Activated T-helper 2 cell treated with anti-CD3 and anti-CD28 coated beads, Interferon-gamma antibody, Interleukin-2, Interleukin-4, amounts not matched to agents 10 μg/mL and 5 μg/mL and 100 μg/mL, durations not matched to agents 14 hours and 24 hours and 36 hours (primary cell): ENCODE data around the gene SLC38A3. TPM values are rescaled to one million over a fixed set of nuclear protein-coding genes. Genes with fewer than 3 reads are reported as not detected.
"Not testable (repeated sequence)": the region's sequence is repeated elsewhere in the genome, so short reads cannot be mapped to it uniquely, and the experiment has no call there.

ENCODE experiments used
- DNase-seq: peaks from one replicate; pipeline ENCODE4 v3.0.0; 2021; ENCODE audit warnings: low spot score
- H3K27ac Mint-ChIP-seq: one replicate; pipeline ENCODE4 v1.8.0; 2021; ENCODE audit warnings: mixed read lengths
- H3K27me3 Mint-ChIP-seq: one replicate; pipeline ENCODE4 v1.8.0; 2021; ENCODE audit warnings: low read depth, mixed read lengths
- H3K36me3 Mint-ChIP-seq: one replicate; pipeline ENCODE4 v1.8.0; 2021; ENCODE audit warnings: low read depth, mixed read lengths
- H3K4me1 Mint-ChIP-seq: one replicate; pipeline ENCODE4 v1.8.0; 2021; ENCODE audit warnings: low read depth, mixed read lengths
- H3K4me3 Mint-ChIP-seq: one replicate; pipeline ENCODE4 v1.8.0; 2021; ENCODE audit warnings: low read depth, mild to moderate bottlenecking, moderate library complexity, mixed read lengths
- H3K9me3 Mint-ChIP-seq: one replicate; pipeline ENCODE4 v1.8.0; 2021; ENCODE audit warnings: mixed read lengths
- intact Hi-C: fragments of 100-400 bp; cut with micrococcal nuclease; formaldehyde crosslinking; loops from one replicate; pipeline ENCODE4 v1.15.1; 2023
- total RNA-seq: library from RNA; stranded (reverse); gene quantifications from 2 replicates; pipeline ENCODE4 v1.2.3, GENCODE V29; 2022

Gene SLC38A3
- total RNA-seq, 1 donor from 2014 or later, result not detected

- H3K4me1 Mint-ChIP-seq, result peaks cover 17% of the 10 kb centered on the region
- H3K4me3 Mint-ChIP-seq, result peak overlapping the region; percentile 89
- intact Hi-C loops, result loop anchor here (1.0 kb wide), 6 partner anchors 11 to 106 kb away; no protein-coding TSS in a partner anchor
- peak overlapping the region; percentile 87 for H3K27ac Mint-ChIP-seq
- peaks cover 7% of the 10 kb centered on the region for H3K27me3 Mint-ChIP-seq
- H3K36me3 Mint-ChIP-seq, result peaks cover 2% of the 10 kb centered on the region
- H3K9me3 Mint-ChIP-seq, result no peaks in the 10 kb centered on the region
- DNase-seq, result no peak
Measured at GRCh38 chr3:50226888-50227389, 21.9 kb downstream of the SLC38A3 start.

DNA sequence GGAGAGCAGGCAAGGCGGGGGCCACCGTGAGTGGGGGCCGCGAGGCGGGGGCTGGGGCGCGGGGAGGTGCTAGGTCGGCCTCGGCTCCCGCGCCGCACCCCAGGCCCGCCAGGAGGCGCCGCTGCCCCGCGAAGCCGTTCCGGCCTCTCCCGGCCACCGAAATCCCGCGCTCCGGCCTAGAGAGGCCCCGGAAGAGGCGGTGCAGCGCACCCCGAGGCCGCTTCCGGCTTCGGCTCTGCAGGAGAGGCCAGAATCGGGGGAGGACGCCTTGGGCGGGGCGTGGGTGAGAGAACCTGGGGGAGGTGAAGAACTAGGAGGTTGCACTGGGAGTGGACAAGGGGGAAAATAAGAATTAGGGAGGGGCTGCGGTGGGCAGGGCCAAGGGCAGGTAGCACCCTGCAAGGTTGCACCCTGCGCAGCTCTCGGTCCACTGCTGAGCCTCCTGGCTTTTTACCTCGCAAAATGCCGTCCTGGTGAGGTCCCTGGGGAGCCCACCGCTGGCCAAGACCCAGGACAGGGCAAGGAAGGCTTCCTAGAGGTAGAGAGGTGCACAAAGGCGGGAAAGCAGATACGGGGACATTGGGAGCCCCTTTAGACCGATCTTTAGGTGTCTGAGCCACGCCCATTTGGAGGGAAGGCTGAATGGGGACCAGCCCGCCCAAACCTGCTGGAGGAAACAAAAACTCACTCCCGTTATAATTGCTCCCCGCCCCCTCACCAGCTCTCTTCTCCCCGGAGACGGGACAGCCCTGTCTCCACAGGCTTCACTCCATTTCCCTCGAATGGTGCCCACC, 22.5 kb downstream of the SLC38A3 start:
- H3K4me3 Mint-ChIP-seq, result peak overlapping the region; percentile 89

DNA sequence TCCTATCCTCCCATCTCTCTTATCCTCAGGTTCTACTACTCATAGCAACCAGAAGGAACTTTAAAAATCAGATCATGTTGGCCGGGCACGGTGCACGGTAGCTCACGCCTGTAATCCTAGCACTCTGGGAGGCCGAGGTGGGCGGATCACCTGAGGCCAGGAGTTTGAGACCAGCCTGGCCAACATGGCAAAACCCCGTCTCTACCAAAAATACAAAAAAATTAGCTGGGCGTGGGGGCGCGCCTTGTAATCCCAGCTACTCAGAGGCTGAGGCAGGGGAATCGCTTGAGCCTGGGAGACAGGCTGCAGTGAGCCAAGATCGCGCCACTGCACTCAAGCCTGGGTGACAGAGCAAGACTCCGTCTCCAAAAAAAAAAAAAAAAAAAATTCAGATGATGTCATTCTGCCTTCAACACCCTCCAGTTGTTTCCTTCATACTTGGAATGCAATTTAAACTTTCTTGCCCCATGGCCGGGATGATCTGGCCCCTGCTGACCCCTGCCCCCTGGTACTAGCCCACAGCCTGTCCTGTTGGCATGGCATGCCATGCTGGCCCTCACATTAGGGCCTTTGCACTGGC, 23.2 kb downstream of the SLC38A3 start:
- DNase-seq, H3K9me3 Mint-ChIP-seq, H3K27me3 Mint-ChIP-seq, H3K36me3 Mint-ChIP-seq, intact Hi-C loops: not testable (repeated sequence)
- H3K27ac Mint-ChIP-seq, result peak overlapping the region; percentile 78
- H3K4me1 Mint-ChIP-seq, result peaks cover 17% of the 10 kb centered on the region
- peak overlapping the region; percentile 88 for H3K4me3 Mint-ChIP-seq

More for the DNA sequence above, 22.5 kb downstream of the SLC38A3 start:
- peak; percentile 90 for DNase-seq
- H3K36me3 Mint-ChIP-seq, result peaks cover 2% of the 10 kb centered on the region
- no peaks in the 10 kb centered on the region for H3K9me3 Mint-ChIP-seq
- peaks cover 17% of the 10 kb centered on the region for H3K4me1 Mint-ChIP-seq
- peaks cover 7% of the 10 kb centered on the region for H3K27me3 Mint-ChIP-seq
- intact Hi-C loops, result loop anchor here (1.0 kb wide), 4 partner anchors 11 to 46 kb away; no protein-coding TSS in a partner anchor
- H3K27ac Mint-ChIP-seq, result peak overlapping the region; percentile 78

DNA sequence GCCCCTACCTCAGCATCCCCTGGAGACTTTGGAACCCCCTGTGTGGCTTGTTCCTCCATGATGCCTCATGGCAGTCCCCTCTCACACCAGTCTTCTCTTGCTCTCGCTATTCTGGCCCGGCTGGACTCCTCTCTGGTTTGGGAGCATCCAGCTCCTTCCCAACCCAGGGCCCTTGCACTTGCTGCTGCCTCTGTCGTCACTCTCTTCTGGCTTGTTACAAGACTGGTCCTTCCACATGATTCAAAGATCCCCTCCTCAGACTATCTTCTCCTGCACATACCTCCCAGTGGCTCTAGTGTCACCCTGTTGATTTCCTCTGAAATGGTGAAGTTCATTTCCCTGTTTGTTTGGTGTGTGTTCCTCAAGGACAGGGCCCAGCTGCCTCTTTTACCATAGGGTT, 24.4 kb downstream of the SLC38A3 start:
- intact Hi-C loops, result no loop called here
- peak overlapping the region; percentile 23 for H3K4me3 Mint-ChIP-seq

GRCh38 chr3:50230104-50230793, 25.2 kb downstream of the SLC38A3 start:
- no peak overlapping the region for H3K27ac Mint-ChIP-seq
- H3K27me3 Mint-ChIP-seq, result no peaks in the 10 kb centered on the region
- H3K4me1 Mint-ChIP-seq, result peaks cover 17% of the 10 kb centered on the region
- no peak for DNase-seq
- intact Hi-C loops, result no loop called here
- peaks cover 2% of the 10 kb centered on the region for H3K36me3 Mint-ChIP-seq
- no peak overlapping the region for H3K4me3 Mint-ChIP-seq
- H3K9me3 Mint-ChIP-seq, result no peaks in the 10 kb centered on the region

More for the DNA sequence above, 24.4 kb downstream of the SLC38A3 start:
- peaks cover 17% of the 10 kb centered on the region for H3K4me1 Mint-ChIP-seq
- no peaks in the 10 kb centered on the region for H3K9me3 Mint-ChIP-seq
- peaks cover 2% of the 10 kb centered on the region for H3K36me3 Mint-ChIP-seq
- H3K27me3 Mint-ChIP-seq, result peaks cover 2% of the 10 kb centered on the region
- DNase-seq, result no peak
- H3K27ac Mint-ChIP-seq, result no peak overlapping the region

- no peak overlapping the region for H3K27ac Mint-ChIP-seq
- no peak for DNase-seq
- intact Hi-C loops, result no loop called here
- H3K4me1 Mint-ChIP-seq, result peaks cover 18% of the 10 kb centered on the region
- H3K27me3 Mint-ChIP-seq, result no peaks in the 10 kb centered on the region
- H3K9me3 Mint-ChIP-seq, result no peaks in the 10 kb centered on the region
- no peak overlapping the region for H3K4me3 Mint-ChIP-seq
- H3K36me3 Mint-ChIP-seq, result peaks cover 2% of the 10 kb centered on the region
Measured at GRCh38 chr3:50230794-50231125, 25.7 kb downstream of the SLC38A3 start.

GRCh38 chr3:50231581-50231980, 26.5 kb downstream of the SLC38A3 start:
- H3K4me3 Mint-ChIP-seq, result no peak overlapping the region
- no peaks in the 10 kb centered on the region for H3K9me3 Mint-ChIP-seq
- intact Hi-C loops, result no loop called here
- H3K27me3 Mint-ChIP-seq, result no peaks in the 10 kb centered on the region
- peaks cover 14% of the 10 kb centered on the region for H3K4me1 Mint-ChIP-seq
- DNase-seq, result no peak
- H3K27ac Mint-ChIP-seq, result no peak overlapping the region
- H3K36me3 Mint-ChIP-seq, result peaks cover 5% of the 10 kb centered on the region

DNA sequence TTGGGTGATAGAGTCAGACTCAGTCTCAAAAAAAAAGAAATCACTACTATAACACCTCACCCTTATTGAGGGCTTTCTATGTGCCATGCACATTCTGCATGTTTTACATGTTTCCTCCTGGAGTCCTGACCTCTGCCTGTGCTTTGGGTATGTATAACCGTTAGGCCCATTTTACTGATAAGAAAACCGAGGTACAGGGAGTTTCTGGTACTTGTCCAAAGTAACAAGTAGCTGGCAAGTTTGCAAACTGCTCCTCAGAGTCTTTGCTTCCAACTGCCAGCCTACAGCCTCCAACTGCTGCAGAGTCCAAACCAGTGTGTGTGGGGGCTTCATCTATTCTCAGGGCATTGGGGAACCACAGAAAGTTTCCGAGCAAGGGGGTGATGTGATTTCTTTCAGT, 27.2 kb downstream of the SLC38A3 start:
- DNase-seq, result no peak
- Mint-ChIP-seq H3K36me3 (peaks cover 12% of the 10 kb centered on the region), H3K9me3 (no peaks in the 10 kb centered on the region), H3K27me3 (no peaks in the 10 kb centered on the region), H3K4me3 (no peak overlapping the region), H3K4me1 (peaks cover 11% of the 10 kb centered on the region), H3K27ac (no peak overlapping the region)
- intact Hi-C loops, result no loop called here

DNA sequence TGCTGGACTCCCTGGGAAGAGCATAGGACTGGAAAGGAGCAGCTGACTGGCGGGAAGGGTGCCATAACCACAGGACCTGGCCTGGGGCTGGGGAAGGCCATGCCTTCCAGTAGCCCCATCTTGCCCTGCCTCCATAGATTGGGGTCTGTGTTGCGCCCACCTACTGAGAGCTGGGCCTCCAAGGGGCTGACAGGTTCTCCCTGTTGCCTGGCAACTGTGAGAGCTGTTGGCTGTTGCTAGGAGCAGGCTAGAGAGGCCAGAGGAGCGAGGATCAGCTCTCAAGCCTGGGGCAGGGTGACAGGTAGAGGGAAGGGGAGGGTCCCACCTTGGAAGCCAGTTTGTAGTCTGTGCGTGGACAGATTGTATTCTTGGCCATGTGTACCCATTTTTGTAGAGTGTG, 28.1 kb downstream of the SLC38A3 start:
- peaks cover 11% of the 10 kb centered on the region for H3K4me1 Mint-ChIP-seq
- H3K27ac Mint-ChIP-seq, result no peak overlapping the region
- no peak for DNase-seq
- intact Hi-C loops, result no loop called here
- H3K9me3 Mint-ChIP-seq, result no peaks in the 10 kb centered on the region
- H3K27me3 Mint-ChIP-seq, result no peaks in the 10 kb centered on the region
- no peak overlapping the region for H3K4me3 Mint-ChIP-seq
- peaks cover 18% of the 10 kb centered on the region for H3K36me3 Mint-ChIP-seq

GRCh38 chr3:50235716-50236483, 30.8 kb downstream of the SLC38A3 start, which contains the start of gene GNAI2:
TSS of gene GNAI2 (plus strand) at chr3:50236204. CDS start at chr3:50236336, 132 bp downstream.
- peak; percentile 99 for DNase-seq
- Mint-ChIP-seq H3K4me1 (peaks cover 24% of the 10 kb centered on the region), H3K9me3 (no peaks in the 10 kb centered on the region), H3K27me3 (no peaks in the 10 kb centered on the region), H3K27ac (peak within 1 kb of the TSS; percentile 89), H3K4me3 (peak within 1 kb of the TSS; percentile 95), H3K36me3 (peaks cover 37% of the 10 kb centered on the region)
- intact Hi-C loops, result loop anchor here (2.0 to 5.0 kb wide), 4 partner anchors 63 to 366 kb away; partner anchors contain the start of genes HYAL2, HYAL3 and NAA80

DNA sequence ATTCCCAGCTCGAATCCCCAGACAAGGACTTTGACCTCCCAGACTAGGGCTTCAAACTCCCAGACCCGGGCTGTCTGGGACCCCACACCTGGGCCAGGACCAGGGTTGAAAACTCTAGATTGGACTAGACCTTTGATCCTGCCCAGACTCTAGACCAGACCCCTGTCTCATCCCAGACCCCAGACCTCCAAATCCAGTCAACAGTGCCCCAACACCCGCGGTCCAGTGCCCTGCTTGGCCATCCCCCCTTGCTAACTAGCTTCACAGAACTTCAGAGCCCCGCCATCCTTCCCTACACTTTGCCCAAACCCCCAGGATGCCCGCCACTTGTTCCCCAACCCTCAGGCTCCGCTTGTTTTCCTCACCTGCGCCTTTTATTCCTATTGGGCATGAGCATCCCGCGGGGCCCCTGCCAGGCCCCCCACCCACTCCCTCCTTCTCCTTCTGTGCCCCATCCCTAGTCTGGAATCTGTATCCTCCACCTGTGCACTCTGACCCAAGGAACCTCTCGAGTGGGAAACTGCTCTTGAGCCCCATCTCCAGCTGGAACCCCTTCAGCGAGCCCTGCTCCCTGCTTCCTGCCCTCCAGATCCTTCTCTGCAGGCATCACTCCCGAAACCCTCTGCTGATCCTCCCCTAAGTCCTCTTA, 31.5 kb downstream of the SLC38A3 start:
- Mint-ChIP-seq H3K27me3 (no peaks in the 10 kb centered on the region), H3K36me3 (peaks cover 39% of the 10 kb centered on the region), H3K9me3 (no peaks in the 10 kb centered on the region), H3K4me1 (peaks cover 31% of the 10 kb centered on the region), H3K27ac (peak overlapping the region; percentile 89), H3K4me3 (peak overlapping the region; percentile 95)
- no peak for DNase-seq
- intact Hi-C loops, result loop anchor here (2.0 to 5.0 kb wide), 4 partner anchors 62 to 366 kb away; partner anchors contain the start of genes HYAL2, HYAL3 and NAA80
